HG03039 (cell line): ENCODE data around the gene SMC4.
"Not testable (repeated sequence)": the region's sequence is repeated elsewhere in the genome, so short reads cannot be mapped to it uniquely, and the experiment has no call there.

Experiments used
- ATAC-seq: cut with Tn5 transposase; IDR thresholded peaks from one replicate; pipeline ENCODE4 v1.9.1; 2021; ENCODE audit warnings: mild to moderate bottlenecking, moderate library complexity; ENCODE audit not compliant: unreplicated experiment

Gene SMC4

GRCh38 chr3:160399125-160400029, at the start of gene SMC4, which contains the start of gene IFT80:
Gene SMC4 (plus strand): TSS chr3:160399650. CDS start chr3:160400827, 1,177 bp downstream.
Gene IFT80 (minus strand): TSS chr3:160399225. CDS start chr3:160384600, 14,625 bp downstream.
- ATAC-seq, result peak; percentile 92

- ATAC-seq, result no peak
These were observed 43.6 kb upstream of the SMC4 start for GRCh38 chr3:160355826-160356225.

- not testable (repeated sequence) for ATAC-seq
These were observed 36.6 kb upstream of the SMC4 start for GRCh38 chr3:160362896-160363295.

- no peak for ATAC-seq
These were observed 33.5 kb upstream of the SMC4 start for GRCh38 chr3:160365869-160366522.

- ATAC-seq, result no peak
These were observed 30.6 kb upstream of the SMC4 start for GRCh38 chr3:160368804-160369203.

- no peak for ATAC-seq
These were observed 29.7 kb upstream of the SMC4 start for GRCh38 chr3:160369784-160370183.

GRCh38 chr3:160370987-160371857, 28.2 kb upstream of the SMC4 start:
- ATAC-seq, result no peak

GRCh38 chr3:160372780-160373179, 26.7 kb upstream of the SMC4 start:
- no peak for ATAC-seq

GRCh38 chr3:160373655-160374054, 25.8 kb upstream of the SMC4 start:
- ATAC-seq, result no peak

GRCh38 chr3:160374472-160374871, 25.0 kb upstream of the SMC4 start:
- no peak for ATAC-seq

- no peak for ATAC-seq
These were observed 24.5 kb upstream of the SMC4 start for GRCh38 chr3:160374925-160375324.

- no peak for ATAC-seq
These were observed 22.8 kb upstream of the SMC4 start for GRCh38 chr3:160376681-160377080.

GRCh38 chr3:160378331-160379109, 20.9 kb upstream of the SMC4 start:
- ATAC-seq, result no peak

GRCh38 chr3:160379628-160380214, 19.7 kb upstream of the SMC4 start:
- no peak for ATAC-seq

- ATAC-seq, result no peak
These were observed 18.0 kb upstream of the SMC4 start for GRCh38 chr3:160381470-160381869.

- no peak for ATAC-seq
These were observed 14.7 kb upstream of the SMC4 start for GRCh38 chr3:160384639-160385318.

GRCh38 chr3:160390565-160391138, 8.8 kb upstream of the SMC4 start:
- ATAC-seq, result no peak

- ATAC-seq, result no peak
These were observed 6.7 kb upstream of the SMC4 start for GRCh38 chr3:160392798-160393197.
